ENCODE results near the gene NAB1.

Gene NAB1

DNA sequence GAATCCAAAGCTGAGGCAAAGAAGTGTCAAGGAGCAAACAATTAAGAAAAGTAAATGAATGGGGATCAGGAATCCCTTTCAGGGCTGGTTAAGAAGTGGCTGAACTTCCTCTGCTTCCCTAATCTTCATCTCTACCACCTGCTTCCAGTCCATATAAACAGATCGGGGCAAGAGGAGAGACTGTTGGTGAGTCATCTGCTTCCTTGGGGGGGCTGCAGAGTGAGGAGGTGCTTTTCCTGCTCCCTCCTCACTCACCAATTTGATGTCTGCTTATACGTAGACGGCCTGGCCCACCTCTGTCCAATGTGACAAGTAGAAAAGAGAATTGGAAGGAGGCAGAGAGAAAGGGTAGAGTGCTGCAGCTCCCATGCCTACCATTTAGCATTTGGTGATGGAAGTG is 68.4 kb downstream of the NAB1 start:
- Histone ChIP-seq H3K4me1 (ENCODE audit: insufficient read depth, low read length) (no peaks in the 10 kb centered on the region), H3K27ac (ENCODE audit: low read length) (no peak overlapping the region), H4K20me1 (ENCODE audit: insufficient read depth, low read length) (no peaks in the 10 kb centered on the region), H3K9ac (ENCODE audit: low read depth, low read length) (no peak overlapping the region), H3K27me3 (ENCODE audit: insufficient read depth, low read length, poor library complexity) (no peaks in the 10 kb centered on the region), H3K79me2 (ENCODE audit: insufficient read depth, low read length) (no peaks in the 10 kb centered on the region), H3K9me3 (ENCODE audit: insufficient read depth, low read length, severe bottlenecking) (no peaks in the 10 kb centered on the region), H3K4me2 (ENCODE audit: insufficient read depth, low read length) (no peak overlapping the region), H3K4me3 (ENCODE audit: low read depth in 1 of 2, low read length in 2 of 2) (no peak overlapping the region), H2AFZ (ENCODE audit: low read depth, low read length) (no peak overlapping the region), H3K36me3 (ENCODE audit: insufficient read depth, low read length) (no peaks in the 10 kb centered on the region)
- no peak for ATAC-seq (ENCODE audit: insufficient read depth, low read depth)
- TF ChIP-seq, protein P1, sequence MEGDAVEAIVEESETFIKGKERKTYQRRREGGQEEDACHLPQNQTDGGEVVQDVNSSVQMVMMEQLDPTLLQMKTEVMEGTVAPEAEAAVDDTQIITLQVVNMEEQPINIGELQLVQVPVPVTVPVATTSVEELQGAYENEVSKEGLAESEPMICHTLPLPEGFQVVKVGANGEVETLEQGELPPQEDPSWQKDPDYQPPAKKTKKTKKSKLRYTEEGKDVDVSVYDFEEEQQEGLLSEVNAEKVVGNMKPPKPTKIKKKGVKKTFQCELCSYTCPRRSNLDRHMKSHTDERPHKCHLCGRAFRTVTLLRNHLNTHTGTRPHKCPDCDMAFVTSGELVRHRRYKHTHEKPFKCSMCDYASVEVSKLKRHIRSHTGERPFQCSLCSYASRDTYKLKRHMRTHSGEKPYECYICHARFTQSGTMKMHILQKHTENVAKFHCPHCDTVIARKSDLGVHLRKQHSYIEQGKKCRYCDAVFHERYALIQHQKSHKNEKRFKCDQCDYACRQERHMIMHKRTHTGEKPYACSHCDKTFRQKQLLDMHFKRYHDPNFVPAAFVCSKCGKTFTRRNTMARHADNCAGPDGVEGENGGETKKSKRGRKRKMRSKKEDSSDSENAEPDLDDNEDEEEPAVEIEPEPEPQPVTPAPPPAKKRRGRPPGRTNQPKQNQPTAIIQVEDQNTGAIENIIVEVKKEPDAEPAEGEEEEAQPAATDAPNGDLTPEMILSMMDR (IDR thresholded peaks at IDR 0.05; ENCODE audit: borderline replicate concordance, extremely low read depth, low read length, poor library complexity, severe bottlenecking): no peak
- no peak for DNase-seq

DNA sequence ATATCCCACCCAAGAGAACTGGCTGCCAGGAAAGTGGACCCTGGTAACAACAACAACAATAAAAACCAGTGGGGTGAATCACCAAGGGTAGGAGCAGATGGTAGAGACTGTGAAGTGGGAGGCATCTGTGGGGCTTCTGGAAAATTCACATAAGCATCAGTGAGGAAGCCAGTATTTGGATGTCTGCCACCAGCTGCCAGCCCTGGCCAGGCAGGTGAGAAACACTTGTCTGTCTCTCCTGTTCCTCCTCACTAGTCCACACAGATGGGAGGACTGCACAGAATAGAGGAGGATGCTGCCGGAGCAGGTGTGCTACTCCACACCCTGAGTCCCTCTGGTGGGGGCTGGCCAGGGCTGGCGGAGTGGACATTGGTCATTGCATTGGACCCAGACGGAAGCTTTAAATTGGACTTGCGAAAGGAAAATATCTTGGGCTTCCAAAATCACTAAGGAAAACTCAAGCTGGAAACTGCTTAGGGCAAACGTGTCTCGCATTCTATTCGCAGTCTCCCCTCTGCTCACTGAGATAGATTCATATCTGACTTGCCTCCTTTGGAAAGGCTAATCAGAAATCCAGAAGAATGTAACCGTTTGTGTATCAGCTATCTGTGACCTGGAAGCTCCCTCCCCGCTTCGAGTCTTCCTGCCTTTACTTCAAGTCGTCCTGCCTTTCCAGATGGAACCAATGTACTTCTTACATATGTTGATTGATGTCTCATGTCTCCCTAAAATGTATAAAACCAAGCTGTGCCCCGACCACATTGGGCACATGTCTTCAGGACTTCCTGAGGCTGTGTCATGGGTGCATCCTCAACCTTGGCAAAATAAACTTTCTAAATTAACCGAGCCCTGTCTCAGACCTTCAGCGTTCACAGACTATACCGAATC is 69.1 kb downstream of the NAB1 start:
- Histone ChIP-seq H3K27ac (ENCODE audit: low read length) (no peak overlapping the region), H4K20me1 (ENCODE audit: insufficient read depth, low read length) (no peaks in the 10 kb centered on the region), H2AFZ (ENCODE audit: low read depth, low read length) (no peak overlapping the region), H3K36me3 (ENCODE audit: insufficient read depth, low read length) (no peaks in the 10 kb centered on the region), H3K4me1 (ENCODE audit: insufficient read depth, low read length) (no peaks in the 10 kb centered on the region), H3K4me2 (ENCODE audit: insufficient read depth, low read length) (no peak overlapping the region), H3K79me2 (ENCODE audit: insufficient read depth, low read length) (no peaks in the 10 kb centered on the region), H3K4me3 (ENCODE audit: low read depth in 1 of 2, low read length in 2 of 2) (no peak overlapping the region), H3K9me3 (ENCODE audit: insufficient read depth, low read length, severe bottlenecking) (no peaks in the 10 kb centered on the region), H3K9ac (ENCODE audit: low read depth, low read length) (no peak overlapping the region), H3K27me3 (ENCODE audit: insufficient read depth, low read length, poor library complexity) (no peaks in the 10 kb centered on the region)
- no peak for ATAC-seq (ENCODE audit: insufficient read depth, low read depth)
- no peak for DNase-seq
- no peak for TF ChIP-seq EZH2 (IDR thresholded peaks at IDR 0.05; ENCODE audit: borderline replicate concordance, low read depth, low read length, severe bottlenecking)
- TF ChIP-seq, protein P1 (IDR thresholded peaks at IDR 0.05; ENCODE audit: borderline replicate concordance, extremely low read depth, low read length, poor library complexity, severe bottlenecking): no peak

DNA sequence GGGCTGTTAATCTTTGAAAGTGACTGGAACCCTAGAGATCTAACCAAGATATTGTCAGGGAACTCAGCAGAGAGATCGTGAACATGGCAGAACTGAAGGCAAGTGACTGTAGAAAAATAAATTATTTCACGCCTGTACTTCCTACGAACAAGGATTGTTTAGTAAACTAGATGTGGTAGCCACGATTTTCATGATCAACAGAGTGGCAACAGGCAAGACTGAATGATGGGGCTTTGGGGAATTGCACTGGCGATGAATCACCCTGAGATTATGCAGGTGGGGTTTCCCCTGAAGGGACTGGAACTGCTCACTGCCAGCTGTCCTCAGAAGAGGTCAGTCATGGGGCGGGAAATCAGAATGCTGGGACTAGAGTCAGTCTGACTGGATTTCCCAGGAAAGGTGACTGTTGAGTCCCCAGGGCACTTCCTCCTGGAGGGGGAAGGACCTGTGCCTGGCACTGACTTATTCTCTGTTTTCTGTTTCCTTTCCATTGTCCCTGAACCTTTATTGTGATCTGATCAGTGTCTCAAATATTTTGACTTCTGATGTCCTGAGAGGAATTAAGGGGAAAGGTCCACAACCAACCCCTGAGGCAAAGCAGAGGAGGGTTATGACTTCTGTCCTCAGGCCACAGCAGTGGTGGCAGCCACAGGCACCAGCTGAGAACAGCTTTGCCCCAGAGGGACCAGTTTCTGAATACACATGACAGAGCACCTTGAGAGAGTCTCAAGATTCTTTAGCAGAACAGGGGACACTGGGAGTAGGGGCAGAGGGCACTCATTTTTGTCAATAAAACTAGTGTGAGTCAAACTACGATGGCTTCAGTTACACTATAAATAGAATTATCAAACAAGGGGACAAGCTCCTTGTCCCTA is 70.0 kb downstream of the NAB1 start:
- Histone ChIP-seq H3K4me3 (ENCODE audit: low read depth in 1 of 2, low read length in 2 of 2) (no peak overlapping the region), H3K27me3 (ENCODE audit: insufficient read depth, low read length, poor library complexity) (no peaks in the 10 kb centered on the region), H2AFZ (ENCODE audit: low read depth, low read length) (no peak overlapping the region), H3K4me2 (ENCODE audit: insufficient read depth, low read length) (no peak overlapping the region), H3K79me2 (ENCODE audit: insufficient read depth, low read length) (no peaks in the 10 kb centered on the region), H4K20me1 (ENCODE audit: insufficient read depth, low read length) (no peaks in the 10 kb centered on the region), H3K9me3 (ENCODE audit: insufficient read depth, low read length, severe bottlenecking) (no peaks in the 10 kb centered on the region), H3K36me3 (ENCODE audit: insufficient read depth, low read length) (no peaks in the 10 kb centered on the region), H3K9ac (ENCODE audit: low read depth, low read length) (no peak overlapping the region), H3K27ac (ENCODE audit: low read length) (no peak overlapping the region), H3K4me1 (ENCODE audit: insufficient read depth, low read length) (no peaks in the 10 kb centered on the region)
- ATAC-seq (ENCODE audit: insufficient read depth, low read depth): no peak
- TF ChIP-seq, protein P1 (IDR thresholded peaks at IDR 0.05; ENCODE audit: borderline replicate concordance, extremely low read depth, low read length, poor library complexity, severe bottlenecking): no peak
- TF ChIP-seq EZH2 (IDR thresholded peaks at IDR 0.05; ENCODE audit: borderline replicate concordance, low read depth, low read length, severe bottlenecking): no peak
- DNase-seq: no peak
